Measurements from ENCODE around the gene NXT1. TPM values are rescaled to one million over a fixed set of nuclear protein-coding genes. Genes with fewer than 3 reads are reported as not detected.

Gene NXT1
- total and polyA plus RNA-seq, 10 of the 15 experiments (the other 5 are each of a cell fraction or from before 2014, with no cell fraction given), result 10.2 to 66.7 (median 44.0) TPM

DNA sequence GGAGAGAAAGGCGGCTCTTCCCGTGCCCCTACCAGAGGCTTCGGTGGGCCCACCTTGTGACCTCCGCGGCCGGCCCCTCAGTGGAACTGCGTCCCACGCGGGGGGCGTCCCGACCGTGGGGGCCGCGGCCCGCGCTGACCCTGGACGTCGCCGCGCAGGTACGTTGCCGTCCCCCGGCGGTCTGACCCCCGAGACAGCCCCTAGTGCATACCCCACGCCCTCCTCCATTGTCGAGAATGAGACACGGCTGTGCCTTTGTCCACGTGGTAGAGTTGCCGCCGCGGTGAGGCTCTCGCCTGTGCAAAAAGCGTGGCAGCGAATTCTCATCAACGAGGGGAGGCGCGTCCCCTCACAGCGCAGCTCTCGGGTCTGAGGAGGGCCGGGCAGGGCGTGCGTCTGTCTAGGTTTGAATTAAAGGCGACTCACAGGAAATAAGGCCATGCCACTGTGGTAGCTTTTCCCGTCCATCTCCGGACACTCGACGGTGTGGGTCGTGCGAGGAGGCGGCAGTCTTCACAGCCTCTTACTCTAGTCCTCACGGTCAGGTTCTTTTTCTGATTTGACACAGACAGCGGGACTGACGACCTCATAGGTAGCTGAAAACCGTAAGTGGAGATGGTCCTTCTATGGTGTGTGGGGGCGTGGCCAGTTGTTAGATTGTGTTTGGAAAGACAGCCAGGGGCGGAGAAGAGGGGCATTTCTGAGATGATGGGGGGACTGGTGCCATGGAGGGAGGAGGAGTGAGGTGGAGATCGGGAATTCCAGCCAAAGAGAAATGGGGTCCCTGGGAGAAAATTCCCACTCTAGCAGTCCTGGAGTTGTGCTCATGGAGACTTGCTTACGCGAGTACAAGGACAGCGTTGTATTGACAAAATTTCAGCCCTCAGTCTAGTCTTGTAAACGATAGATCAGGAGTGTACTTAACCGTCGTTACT lies 580 bp downstream of the NXT1 start (continued):
- TF ChIP-seq, protein P1, sequence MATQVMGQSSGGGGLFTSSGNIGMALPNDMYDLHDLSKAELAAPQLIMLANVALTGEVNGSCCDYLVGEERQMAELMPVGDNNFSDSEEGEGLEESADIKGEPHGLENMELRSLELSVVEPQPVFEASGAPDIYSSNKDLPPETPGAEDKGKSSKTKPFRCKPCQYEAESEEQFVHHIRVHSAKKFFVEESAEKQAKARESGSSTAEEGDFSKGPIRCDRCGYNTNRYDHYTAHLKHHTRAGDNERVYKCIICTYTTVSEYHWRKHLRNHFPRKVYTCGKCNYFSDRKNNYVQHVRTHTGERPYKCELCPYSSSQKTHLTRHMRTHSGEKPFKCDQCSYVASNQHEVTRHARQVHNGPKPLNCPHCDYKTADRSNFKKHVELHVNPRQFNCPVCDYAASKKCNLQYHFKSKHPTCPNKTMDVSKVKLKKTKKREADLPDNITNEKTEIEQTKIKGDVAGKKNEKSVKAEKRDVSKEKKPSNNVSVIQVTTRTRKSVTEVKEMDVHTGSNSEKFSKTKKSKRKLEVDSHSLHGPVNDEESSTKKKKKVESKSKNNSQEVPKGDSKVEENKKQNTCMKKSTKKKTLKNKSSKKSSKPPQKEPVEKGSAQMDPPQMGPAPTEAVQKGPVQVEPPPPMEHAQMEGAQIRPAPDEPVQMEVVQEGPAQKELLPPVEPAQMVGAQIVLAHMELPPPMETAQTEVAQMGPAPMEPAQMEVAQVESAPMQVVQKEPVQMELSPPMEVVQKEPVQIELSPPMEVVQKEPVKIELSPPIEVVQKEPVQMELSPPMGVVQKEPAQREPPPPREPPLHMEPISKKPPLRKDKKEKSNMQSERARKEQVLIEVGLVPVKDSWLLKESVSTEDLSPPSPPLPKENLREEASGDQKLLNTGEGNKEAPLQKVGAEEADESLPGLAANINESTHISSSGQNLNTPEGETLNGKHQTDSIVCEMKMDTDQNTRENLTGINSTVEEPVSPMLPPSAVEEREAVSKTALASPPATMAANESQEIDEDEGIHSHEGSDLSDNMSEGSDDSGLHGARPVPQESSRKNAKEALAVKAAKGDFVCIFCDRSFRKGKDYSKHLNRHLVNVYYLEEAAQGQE (IDR thresholded peaks at IDR 0.05; ENCODE audit: low read depth, low read length), result no peak
- TF ChIP-seq RBBP5 (conservative IDR thresholded peaks at IDR 0.05) (no peak), KLF5 (IDR thresholded peaks at IDR 0.05; ENCODE audit: partially characterized antibody) (no peak), YBX1 (IDR thresholded peaks at IDR 0.05) (no peak), POLR2AphosphoS5 (IDR thresholded peaks at IDR 0.05; ENCODE audit: low read length) (peak; percentile 71), SMAD5 (IDR thresholded peaks at IDR 0.05; ENCODE audit: low read depth) (no peak), CREB1 (IDR thresholded peaks at IDR 0.05; ENCODE audit: low read depth) (no peak; the same call in 1 of the 2 replicates), CREM (IDR thresholded peaks at IDR 0.05; ENCODE audit: low read depth) (peak; percentile 35; the same call in 1 of the 2 replicates), POLR2A (IDR thresholded peaks at IDR 0.05; ENCODE audit: low read depth, low read length) (peak; percentile 57), CBFB (IDR thresholded peaks at IDR 0.05; ENCODE audit: low read depth) (peak; percentile 2; the same call in 1 of the 2 replicates), ATF7 (IDR thresholded peaks at IDR 0.05; ENCODE audit: low read depth) (no peak), ZZZ3 (IDR thresholded peaks at IDR 0.05; ENCODE audit: control insufficient read depth, insufficient read length, low read depth) (no peak), SPI1 (IDR thresholded peaks at IDR 0.05; ENCODE audit: borderline replicate concordance, insufficient read depth, low read depth, low read length) (no peak), STAT1 (conservative IDR thresholded peaks at IDR 0.05) (no peak), ATF3 (IDR thresholded peaks at IDR 0.05; ENCODE audit: borderline replicate concordance, extremely low read depth, low read depth, low read length) (no peak), MTA3 (IDR thresholded peaks at IDR 0.05; ENCODE audit: borderline replicate concordance, low read length) (peak; percentile 20; the same call in 1 of the 2 replicates), ZBED1 (IDR thresholded peaks at IDR 0.05; ENCODE audit: borderline replicate concordance) (no peak), ZBTB4 (CRISPR knock-in tag; IDR thresholded peaks at IDR 0.05) (no peak), SRF (IDR thresholded peaks at IDR 0.05; ENCODE audit: low read depth in 2 of 2, low read length in 2 of 2) (peak in 1 of 2 experiments; percentile 35; a peak in 1 of 4 replicates)
- TF ChIP-seq, protein P2, sequence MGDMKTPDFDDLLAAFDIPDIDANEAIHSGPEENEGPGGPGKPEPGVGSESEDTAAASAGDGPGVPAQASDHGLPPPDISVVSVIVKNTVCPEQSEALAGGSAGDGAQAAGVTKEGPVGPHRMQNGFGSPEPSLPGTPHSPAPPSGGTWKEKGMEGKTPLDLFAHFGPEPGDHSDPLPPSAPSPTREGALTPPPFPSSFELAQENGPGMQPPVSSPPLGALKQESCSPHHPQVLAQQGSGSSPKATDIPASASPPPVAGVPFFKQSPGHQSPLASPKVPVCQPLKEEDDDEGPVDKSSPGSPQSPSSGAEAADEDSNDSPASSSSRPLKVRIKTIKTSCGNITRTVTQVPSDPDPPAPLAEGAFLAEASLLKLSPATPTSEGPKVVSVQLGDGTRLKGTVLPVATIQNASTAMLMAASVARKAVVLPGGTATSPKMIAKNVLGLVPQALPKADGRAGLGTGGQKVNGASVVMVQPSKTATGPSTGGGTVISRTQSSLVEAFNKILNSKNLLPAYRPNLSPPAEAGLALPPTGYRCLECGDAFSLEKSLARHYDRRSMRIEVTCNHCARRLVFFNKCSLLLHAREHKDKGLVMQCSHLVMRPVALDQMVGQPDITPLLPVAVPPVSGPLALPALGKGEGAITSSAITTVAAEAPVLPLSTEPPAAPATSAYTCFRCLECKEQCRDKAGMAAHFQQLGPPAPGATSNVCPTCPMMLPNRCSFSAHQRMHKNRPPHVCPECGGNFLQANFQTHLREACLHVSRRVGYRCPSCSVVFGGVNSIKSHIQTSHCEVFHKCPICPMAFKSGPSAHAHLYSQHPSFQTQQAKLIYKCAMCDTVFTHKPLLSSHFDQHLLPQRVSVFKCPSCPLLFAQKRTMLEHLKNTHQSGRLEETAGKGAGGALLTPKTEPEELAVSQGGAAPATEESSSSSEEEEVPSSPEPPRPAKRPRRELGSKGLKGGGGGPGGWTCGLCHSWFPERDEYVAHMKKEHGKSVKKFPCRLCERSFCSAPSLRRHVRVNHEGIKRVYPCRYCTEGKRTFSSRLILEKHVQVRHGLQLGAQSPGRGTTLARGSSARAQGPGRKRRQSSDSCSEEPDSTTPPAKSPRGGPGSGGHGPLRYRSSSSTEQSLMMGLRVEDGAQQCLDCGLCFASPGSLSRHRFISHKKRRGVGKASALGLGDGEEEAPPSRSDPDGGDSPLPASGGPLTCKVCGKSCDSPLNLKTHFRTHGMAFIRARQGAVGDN (IDR thresholded peaks at IDR 0.05), result no peak

Measured in GM12878 (cell line).